ENCODE data around the gene PTCH2. TPM values are rescaled to one million over a fixed set of nuclear protein-coding genes. Genes with fewer than 3 reads are reported as not detected.
A peak's percentile ranks its signal among the peaks of the same experiment; 100 is the strongest.

Gene PTCH2
- total RNA-seq, 1 experiment from 2014 or later = 0.79 TPM

GRCh38 chr1:44777547-44777946 is 65.5 kb downstream of the PTCH2 start:
- no peak overlapping the region for H2BK20ac ChIP-seq (ENCODE audit: low read depth, low read length, poor library complexity, severe bottlenecking)
- peaks cover 2% of the 10 kb centered on the region for H3K79me1 ChIP-seq (ENCODE audit: insufficient read depth, low read depth, low read length, poor library complexity, severe bottlenecking)
- no peaks in the 10 kb centered on the region for H3K9me3 ChIP-seq (ENCODE audit: control insufficient read depth, low read depth, low read length)
- WGBS (ENCODE audit: extremely low coverage, insufficient read length, low lambda C conversion rate) = no CpG with 5 or more reads among the region's 14 CpGs
- no peak overlapping the region for H4K5ac ChIP-seq (ENCODE audit: insufficient read length, low read depth, low read length)
- no peak overlapping the region for H2BK120ac ChIP-seq (ENCODE audit: low read depth, low read length, poor library complexity, severe bottlenecking)
- no peak overlapping the region for H2AK5ac ChIP-seq (ENCODE audit: insufficient read length, low read length)
- H3K18ac ChIP-seq (ENCODE audit: insufficient read length, low read depth, low read length) = no peak overlapping the region
- no peak overlapping the region for H3K9ac ChIP-seq (ENCODE audit: extremely low read depth, insufficient read length, low read length)
- no peak overlapping the region for H4K8ac ChIP-seq (replicated peaks; ENCODE audit: insufficient read length, low read depth, low read length)
- H4K20me1 ChIP-seq (ENCODE audit: control insufficient read depth, insufficient read depth, insufficient read length) = peaks cover 4% of the 10 kb centered on the region
- no peak overlapping the region for H2BK12ac ChIP-seq (ENCODE audit: insufficient read length, low read depth, low read length)
- Mint-ChIP-seq H3K4me1 (peaks cover 18 to 22% of the 10 kb centered on the region in 2 experiments), H3K4me3 (peak overlapping the region; percentile 81 to 95), H3K9me3 (0 out of 5 replicates have a peak, but pooled peaks cover 0 to 4% of the 10 kb centered on the region in 2 experiments), H3K27me3 (ENCODE audit: low read depth) (no peaks in the 10 kb centered on the region), H3K36me3 (ENCODE audit: insufficient read depth in 1 of 3, low read depth in 3 of 3) (peaks cover 33 to 65% (median 52%) of the 10 kb centered on the region in 3 experiments), H3K27ac (peak overlapping the region in 2 of 3 experiments; percentile 87 to 95; a peak in 5 of 7 replicates)
- H3K27ac ChIP-seq (ENCODE audit: insufficient read length, low read depth, low read length) = no peak overlapping the region
- H3K56ac ChIP-seq (ENCODE audit: insufficient read length, low read depth, low read length) = no peak overlapping the region
- TF ChIP-seq, protein P1, sequence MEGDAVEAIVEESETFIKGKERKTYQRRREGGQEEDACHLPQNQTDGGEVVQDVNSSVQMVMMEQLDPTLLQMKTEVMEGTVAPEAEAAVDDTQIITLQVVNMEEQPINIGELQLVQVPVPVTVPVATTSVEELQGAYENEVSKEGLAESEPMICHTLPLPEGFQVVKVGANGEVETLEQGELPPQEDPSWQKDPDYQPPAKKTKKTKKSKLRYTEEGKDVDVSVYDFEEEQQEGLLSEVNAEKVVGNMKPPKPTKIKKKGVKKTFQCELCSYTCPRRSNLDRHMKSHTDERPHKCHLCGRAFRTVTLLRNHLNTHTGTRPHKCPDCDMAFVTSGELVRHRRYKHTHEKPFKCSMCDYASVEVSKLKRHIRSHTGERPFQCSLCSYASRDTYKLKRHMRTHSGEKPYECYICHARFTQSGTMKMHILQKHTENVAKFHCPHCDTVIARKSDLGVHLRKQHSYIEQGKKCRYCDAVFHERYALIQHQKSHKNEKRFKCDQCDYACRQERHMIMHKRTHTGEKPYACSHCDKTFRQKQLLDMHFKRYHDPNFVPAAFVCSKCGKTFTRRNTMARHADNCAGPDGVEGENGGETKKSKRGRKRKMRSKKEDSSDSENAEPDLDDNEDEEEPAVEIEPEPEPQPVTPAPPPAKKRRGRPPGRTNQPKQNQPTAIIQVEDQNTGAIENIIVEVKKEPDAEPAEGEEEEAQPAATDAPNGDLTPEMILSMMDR (conservative IDR thresholded peaks at IDR 0.05) = no peak
- H2BK15ac ChIP-seq (ENCODE audit: low read depth, low read length) = no peak overlapping the region
- no peaks in the 10 kb centered on the region for H3K27me3 ChIP-seq (ENCODE audit: insufficient read depth, low read length)
- no peak overlapping the region for H2AFZ ChIP-seq (ENCODE audit: low read length)
- no peak overlapping the region for H4K91ac ChIP-seq (ENCODE audit: insufficient read length, low read depth, low read length)
- no peak overlapping the region for H3T11ph ChIP-seq (ENCODE audit: low read length)
- peaks cover 11% of the 10 kb centered on the region for H3K23me2 ChIP-seq (ENCODE audit: insufficient read length, low read depth, low read length, poor library complexity, severe bottlenecking)
- no peak overlapping the region for H3K4ac ChIP-seq (ENCODE audit: low read depth, low read length)
- no peak overlapping the region for H3K23ac ChIP-seq (ENCODE audit: insufficient read length, low read depth, low read length)
- no peak overlapping the region for H3K14ac ChIP-seq (ENCODE audit: insufficient read depth, low read length)
- peak overlapping the region; percentile 99 for H3K4me2 ChIP-seq (ENCODE audit: insufficient read depth, insufficient read length, low read length)
- H3K4me1 ChIP-seq (ENCODE audit: insufficient read depth, low read length) = no peaks in the 10 kb centered on the region
- H2BK5ac ChIP-seq (ENCODE audit: insufficient read length, low read length) = no peak overlapping the region
- no peak for DNase-seq
- H3K79me2 ChIP-seq (ENCODE audit: insufficient read depth, low read length) = peaks cover 17% of the 10 kb centered on the region; the same call in 1 of the 2 replicates
